NCI-H1436 (cell line): ENCODE measurements around the gene PCNX2.

ENCODE experiments used
- DNase-seq: peaks from one replicate; lab custom pipeline; 2025; lab: John Stamatoyannopoulos, UW

Gene PCNX2

GRCh38 chr1:232962761-232963745 lies 332.5 kb downstream of the PCNX2 start:
- DNase-seq = no peak

- no peak for DNase-seq
Observed at GRCh38 chr1:232958067-232958466, 337.5 kb downstream of the PCNX2 start.

GRCh38 chr1:232956081-232956480 lies 339.4 kb downstream of the PCNX2 start:
- no peak for DNase-seq

GRCh38 chr1:232954594-232955365 lies 340.7 kb downstream of the PCNX2 start:
- DNase-seq = no peak

GRCh38 chr1:232952514-232953499 lies 342.7 kb downstream of the PCNX2 start:
- DNase-seq = peak; percentile 80

GRCh38 chr1:232951605-232952004 lies 343.9 kb downstream of the PCNX2 start:
- no peak for DNase-seq

GRCh38 chr1:232951180-232951579 lies 344.3 kb downstream of the PCNX2 start:
- no peak for DNase-seq

GRCh38 chr1:232950197-232951176 lies 345.0 kb downstream of the PCNX2 start, which contains the start of gene NTPCR:
NTPCR (plus strand) TSS chr1:232950611; CDS start chr1:232950711, 100 bp downstream.
- DNase-seq = peak; percentile 97

GRCh38 chr1:232949636-232950196 lies 345.8 kb downstream of the PCNX2 start:
- DNase-seq = no peak

GRCh38 chr1:232944347-232944746 lies 351.2 kb downstream of the PCNX2 start:
- no peak for DNase-seq

- DNase-seq = no peak
Observed at GRCh38 chr1:232943679-232944252, 351.8 kb downstream of the PCNX2 start.

GRCh38 chr1:232942413-232943294 lies 352.9 kb downstream of the PCNX2 start:
- no peak for DNase-seq

- DNase-seq = no peak
Observed at GRCh38 chr1:232940262-232940661, 355.3 kb downstream of the PCNX2 start.

- DNase-seq = no peak
Observed at GRCh38 chr1:232939748-232940147, 355.8 kb downstream of the PCNX2 start.

- DNase-seq = no peak
Observed at GRCh38 chr1:232938926-232939325, 356.6 kb downstream of the PCNX2 start.

GRCh38 chr1:232937741-232938375 lies 357.7 kb downstream of the PCNX2 start:
- DNase-seq = no peak

- no peak for DNase-seq
Observed at GRCh38 chr1:232936941-232937340, 358.6 kb downstream of the PCNX2 start.
